Liver (tissue), 9 donors: ENCODE data around the gene AMT. TPM values are rescaled to one million over a fixed set of nuclear protein-coding genes. Genes with fewer than 3 reads are reported as not detected.

Experiments used
- DNase-seq: peaks from one replicate; pipeline ENCODE4 v3.0.0-alpha.2; 2017; ENCODE audit warnings: low spot score
- H3K27ac ChIP-seq, 2 donors: one replicate each; pipeline ENCODE4 v1.7.0; 2013; ENCODE audit warnings: inconsistent platforms in 2 of 2, low read length in 2 of 2, control low read depth in 1 of 2, low read depth in 1 of 2, mild to moderate bottlenecking in 1 of 2
- H3K27me3 ChIP-seq, 4 donors: one replicate each; pipeline versions ENCODE4 v1.6.1 to v1.7.0; 2013; ENCODE audit warnings: low read length in 3 of 4, inconsistent platforms in 1 of 4, mild to moderate bottlenecking in 1 of 4, moderate library complexity in 1 of 4; ENCODE audit not compliant: control insufficient read depth in 4 of 4, insufficient read depth in 4 of 4
- H3K36me3 ChIP-seq, 4 donors: one replicate each; pipeline versions ENCODE4 v1.6.1 to v1.7.0; 2013; ENCODE audit warnings: low read length in 3 of 4, mild to moderate bottlenecking in 3 of 4, low read depth in 1 of 4, moderate library complexity in 1 of 4; ENCODE audit not compliant: control insufficient read depth in 4 of 4, insufficient read depth in 3 of 4
- H3K4me1 ChIP-seq, 4 donors: one replicate each; pipeline versions ENCODE4 v1.6.1 to v1.7.0; 2013; ENCODE audit warnings: low read length in 3 of 4, mild to moderate bottlenecking in 3 of 4, moderate library complexity in 1 of 4; ENCODE audit not compliant: control insufficient read depth in 4 of 4, insufficient read depth in 4 of 4
- H3K4me3 ChIP-seq, 3 donors: one replicate each; pipeline versions ENCODE4 v1.6.1 to v1.7.0; 2013; ENCODE audit warnings: low read length in 3 of 3, control low read depth in 1 of 3, low read depth in 1 of 3, mild to moderate bottlenecking in 1 of 3
- H3K9ac ChIP-seq, 2 donors: one replicate each; pipeline ENCODE4 v1.7.0; 2013; ENCODE audit warnings: low read length in 2 of 2, mild to moderate bottlenecking in 2 of 2, moderate library complexity in 2 of 2, control low read depth in 1 of 2, low read depth in 1 of 2
- H3K9me3 ChIP-seq, 4 donors: one replicate each; pipeline versions ENCODE4 v1.6.1 to v1.7.0; 2013; ENCODE audit warnings: low read length in 3 of 4; ENCODE audit not compliant: control insufficient read depth in 4 of 4
- EGR1 ChIP-seq, 2 donors: IDR thresholded peaks; 2 replicates each; pipeline ENCODE4 v1.6.1; 2016 to 2018; ENCODE audit warnings: antibody characterized with exemption in 2 of 2, low read depth in 2 of 2
- FOXA1 ChIP-seq: IDR thresholded peaks from 2 replicates; pipeline ENCODE4 v1.6.1; 2016; ENCODE audit warnings: antibody characterized with exemption
- FOXA2 ChIP-seq: IDR thresholded peaks from 2 replicates; pipeline ENCODE4 v1.6.1; 2016; ENCODE audit warnings: antibody characterized with exemption
- GABPA ChIP-seq, 2 donors: IDR thresholded peaks in 1 of 2; conservative IDR thresholded peaks in 1 of 2; 2 replicates each; pipeline ENCODE4 v1.6.1; 2016; ENCODE audit warnings: antibody characterized with exemption in 2 of 2, mild to moderate bottlenecking in 1 of 2, moderate library complexity in 1 of 2
- HNF4A ChIP-seq, 2 donors: conservative IDR thresholded peaks; 2 replicates each; pipeline ENCODE4 v1.6.1; 2016; ENCODE audit warnings: antibody characterized with exemption in 2 of 2, mild to moderate bottlenecking in 2 of 2
- HNF4G ChIP-seq: IDR thresholded peaks from 2 replicates; pipeline ENCODE4 v1.6.1; 2016; ENCODE audit warnings: antibody characterized with exemption
- JUND ChIP-seq, 2 donors: IDR thresholded peaks; 2 replicates each; pipeline ENCODE4 v1.6.1; 2016; ENCODE audit warnings: antibody characterized with exemption in 2 of 2
- MAX ChIP-seq: IDR thresholded peaks from 2 replicates; pipeline ENCODE4 v1.6.1; 2016; ENCODE audit warnings: antibody characterized with exemption
- NR2F2 ChIP-seq: IDR thresholded peaks from 2 replicates; pipeline ENCODE4 v1.6.1; 2016; ENCODE audit warnings: antibody characterized with exemption
- RAD21 ChIP-seq, 2 donors: IDR thresholded peaks; 2 replicates each; pipeline ENCODE4 v1.6.1; 2016; ENCODE audit warnings: antibody characterized with exemption in 2 of 2, mild to moderate bottlenecking in 2 of 2
- REST ChIP-seq: IDR thresholded peaks from 2 replicates; pipeline ENCODE4 v1.6.1; 2016; ENCODE audit warnings: antibody characterized with exemption, mild to moderate bottlenecking
- RXRA ChIP-seq, 2 donors: IDR thresholded peaks; 2 replicates each; pipeline ENCODE4 v1.6.1; 2017 to 2018; ENCODE audit warnings: antibody characterized with exemption in 2 of 2, mild to moderate bottlenecking in 1 of 2
- SP1 ChIP-seq: IDR thresholded peaks from 2 replicates; pipeline ENCODE4 v1.6.1; 2018; ENCODE audit warnings: antibody characterized with exemption, mild to moderate bottlenecking
- TAF1 ChIP-seq: conservative IDR thresholded peaks from 2 replicates; pipeline ENCODE4 v1.6.1; 2016; ENCODE audit warnings: antibody characterized with exemption, mild to moderate bottlenecking
- YY1 ChIP-seq: IDR thresholded peaks from 2 replicates; pipeline ENCODE4 v1.6.1; 2016; ENCODE audit warnings: antibody characterized with exemption, mild to moderate bottlenecking
- WGBS: extraction: QIAGEN DNeasy Blood & Tissue Kit; methylation state at CpG from one replicate; pipeline ENCODE4 v1.1.7; 2013; 5-methylcytosine and 5-hydroxymethylcytosine counted together
- polyA plus RNA-seq, 2 donors: library from polyadenylated mRNA; stranded (reverse) in 1 of 2; unstranded in 1 of 2; fragments of 200-250 nt in 1 of 2; fragments of >200 nt in 1 of 2; fragmentation: Nextera tagmentation in 1 of 2; extraction: Ambion mirVana in 1 of 2; gene quantifications; one replicate each; pipeline versions ENCODE4 v1.2.1 to v1.2.3, GENCODE V29; 2013 to 2015
- total RNA-seq, 2 donors: library from RNA; depleted of rRNA; stranded (reverse); fragments of >200 nt; gene quantifications; one replicate each; pipeline ENCODE4 v1.2.3, GENCODE V29; 2014
- TF ChIP-seq, protein P1 (sequence below): IDR thresholded peaks from 2 replicates; pipeline ENCODE4 v1.6.1; 2016; ENCODE audit warnings: antibody characterized with exemption
- TF ChIP-seq, protein P2 (sequence below): fragments of 150-350 bp; IDR thresholded peaks from 2 replicates; pipeline ENCODE4 v1.5.1; 2017; ENCODE audit warnings: improper control_type of control experiment, low read depth, low read length; ENCODE audit not compliant: missing input control
- TF ChIP-seq, protein P3 (sequence below): IDR thresholded peaks from 2 replicates; pipeline ENCODE4 v1.6.1; 2016; ENCODE audit warnings: antibody characterized with exemption
- donor health status: healthy.
- donor health status: healthy.
- donor health status: healthy.
- donor health status: healthy.
- donor health status: healthy.

Gene AMT
- total and polyA plus RNA-seq, 4 donors: 15.6 to 28.7 (median 25.5) TPM

DNA sequence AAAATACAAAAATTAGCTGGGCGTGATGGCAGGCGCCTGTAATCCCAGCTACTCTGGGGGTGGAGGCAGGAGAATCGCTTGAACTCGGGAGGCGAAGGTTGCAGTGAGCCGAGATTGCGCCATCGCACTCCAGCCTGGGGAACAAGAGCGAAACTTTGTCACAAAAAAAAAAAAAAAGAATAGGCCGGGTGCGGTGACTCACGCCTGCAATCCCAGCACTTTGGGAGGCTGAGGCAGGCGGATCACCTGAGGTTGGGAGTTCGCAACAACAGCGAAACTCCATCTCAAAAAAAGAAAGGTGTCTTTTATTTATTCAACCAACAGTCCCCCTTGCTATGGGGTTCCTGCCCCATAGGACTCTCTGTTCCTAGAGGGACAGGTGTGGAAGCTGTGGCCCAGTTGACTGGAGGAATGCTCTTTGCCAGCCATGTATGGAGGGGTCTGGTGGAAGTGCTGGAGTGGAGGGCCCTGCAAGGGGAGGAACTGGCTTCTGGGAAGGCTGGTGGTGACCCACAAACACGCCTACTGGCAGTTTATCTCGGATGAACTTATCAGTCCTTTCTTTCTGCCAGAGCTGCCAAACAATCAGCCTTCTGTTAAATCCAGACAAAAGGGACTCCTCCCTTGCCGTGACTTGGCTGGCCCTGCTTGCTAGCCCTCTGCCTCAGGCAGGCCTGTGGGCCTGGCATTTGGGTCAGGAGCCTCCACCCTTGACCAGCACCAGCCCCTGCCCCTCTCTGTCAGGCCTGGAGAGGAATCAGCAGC is 43.2 kb upstream of the AMT start:
- Histone ChIP-seq H3K36me3 (no peaks in the 10 kb centered on the region), H3K4me3 (no peak overlapping the region), H3K9ac (no peak overlapping the region), H3K4me1 (peaks cover 4 to 12% (median 9%) of the 10 kb centered on the region in 4 donors), H3K9me3 (no peaks in the 10 kb centered on the region), H3K27ac (peak overlapping the region in 1 of 2 donors; percentile 22), H3K27me3 (no peaks in the 10 kb centered on the region)
- TF ChIP-seq TAF1 (no peak), HNF4A (conservative IDR thresholded peaks at IDR 0.05) (no peak), JUND (IDR thresholded peaks at IDR 0.05) (no peak), FOXA2 (no peak), RAD21 (IDR thresholded peaks at IDR 0.05) (no peak), MAX (no peak), FOXA1 (no peak)
- TF ChIP-seq, protein P1, sequence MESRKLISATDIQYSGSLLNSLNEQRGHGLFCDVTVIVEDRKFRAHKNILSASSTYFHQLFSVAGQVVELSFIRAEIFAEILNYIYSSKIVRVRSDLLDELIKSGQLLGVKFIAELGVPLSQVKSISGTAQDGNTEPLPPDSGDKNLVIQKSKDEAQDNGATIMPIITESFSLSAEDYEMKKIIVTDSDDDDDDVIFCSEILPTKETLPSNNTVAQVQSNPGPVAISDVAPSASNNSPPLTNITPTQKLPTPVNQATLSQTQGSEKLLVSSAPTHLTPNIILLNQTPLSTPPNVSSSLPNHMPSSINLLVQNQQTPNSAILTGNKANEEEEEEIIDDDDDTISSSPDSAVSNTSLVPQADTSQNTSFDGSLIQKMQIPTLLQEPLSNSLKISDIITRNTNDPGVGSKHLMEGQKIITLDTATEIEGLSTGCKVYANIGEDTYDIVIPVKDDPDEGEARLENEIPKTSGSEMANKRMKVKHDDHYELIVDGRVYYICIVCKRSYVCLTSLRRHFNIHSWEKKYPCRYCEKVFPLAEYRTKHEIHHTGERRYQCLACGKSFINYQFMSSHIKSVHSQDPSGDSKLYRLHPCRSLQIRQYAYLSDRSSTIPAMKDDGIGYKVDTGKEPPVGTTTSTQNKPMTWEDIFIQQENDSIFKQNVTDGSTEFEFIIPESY: no peak
- DNase-seq: no peak
- 87% methylated on average over 18 of the region's 18 CpGs for WGBS

- no peak overlapping the region for H3K27ac ChIP-seq
- no peak for TF ChIP-seq SP1
- no peak for TF ChIP-seq HNF4A (conservative IDR thresholded peaks at IDR 0.05)
- TF ChIP-seq HNF4G: no peak
- TF ChIP-seq FOXA1: no peak
- TF ChIP-seq REST: no peak
- no peak for TF ChIP-seq EGR1 (IDR thresholded peaks at IDR 0.05; ENCODE audit: low read depth in 2 of 2)
- TF ChIP-seq, protein P2, sequence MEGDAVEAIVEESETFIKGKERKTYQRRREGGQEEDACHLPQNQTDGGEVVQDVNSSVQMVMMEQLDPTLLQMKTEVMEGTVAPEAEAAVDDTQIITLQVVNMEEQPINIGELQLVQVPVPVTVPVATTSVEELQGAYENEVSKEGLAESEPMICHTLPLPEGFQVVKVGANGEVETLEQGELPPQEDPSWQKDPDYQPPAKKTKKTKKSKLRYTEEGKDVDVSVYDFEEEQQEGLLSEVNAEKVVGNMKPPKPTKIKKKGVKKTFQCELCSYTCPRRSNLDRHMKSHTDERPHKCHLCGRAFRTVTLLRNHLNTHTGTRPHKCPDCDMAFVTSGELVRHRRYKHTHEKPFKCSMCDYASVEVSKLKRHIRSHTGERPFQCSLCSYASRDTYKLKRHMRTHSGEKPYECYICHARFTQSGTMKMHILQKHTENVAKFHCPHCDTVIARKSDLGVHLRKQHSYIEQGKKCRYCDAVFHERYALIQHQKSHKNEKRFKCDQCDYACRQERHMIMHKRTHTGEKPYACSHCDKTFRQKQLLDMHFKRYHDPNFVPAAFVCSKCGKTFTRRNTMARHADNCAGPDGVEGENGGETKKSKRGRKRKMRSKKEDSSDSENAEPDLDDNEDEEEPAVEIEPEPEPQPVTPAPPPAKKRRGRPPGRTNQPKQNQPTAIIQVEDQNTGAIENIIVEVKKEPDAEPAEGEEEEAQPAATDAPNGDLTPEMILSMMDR: no peak
- TF ChIP-seq TAF1: no peak
- TF ChIP-seq YY1: no peak
- TF ChIP-seq, protein P1: no peak
- no peak for TF ChIP-seq MAX
- no peak for TF ChIP-seq NR2F2
- no peak for TF ChIP-seq RAD21 (IDR thresholded peaks at IDR 0.05)
- TF ChIP-seq JUND (IDR thresholded peaks at IDR 0.05): no peak
- TF ChIP-seq GABPA (IDR thresholded peaks at IDR 0.05 in 1 of 2, conservative IDR thresholded peaks at IDR 0.05 in 1 of 2): no peak
- TF ChIP-seq, protein P3, sequence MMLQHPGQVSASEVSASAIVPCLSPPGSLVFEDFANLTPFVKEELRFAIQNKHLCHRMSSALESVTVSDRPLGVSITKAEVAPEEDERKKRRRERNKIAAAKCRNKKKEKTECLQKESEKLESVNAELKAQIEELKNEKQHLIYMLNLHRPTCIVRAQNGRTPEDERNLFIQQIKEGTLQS: no peak
- TF ChIP-seq RXRA (IDR thresholded peaks at IDR 0.05): no peak
- no peak for TF ChIP-seq FOXA2
- no peak overlapping the region for H3K9ac ChIP-seq
Measured at GRCh38 chr3:49462222-49462621, 39.9 kb upstream of the AMT start.

More at GRCh38 chr3:49462222-49462621, 39.9 kb upstream of the AMT start:
- 89% methylated on average over 3 of the region's 3 CpGs for WGBS
- DNase-seq: no peak
- H3K4me1 ChIP-seq: no peaks in the 10 kb centered on the region
- H3K9me3 ChIP-seq: no peaks in the 10 kb centered on the region
- H3K4me3 ChIP-seq: no peak overlapping the region
- H3K27me3 ChIP-seq: no peaks in the 10 kb centered on the region
- no peaks in the 10 kb centered on the region for H3K36me3 ChIP-seq
